ENCODE data around the gene NOTCH4.
"Not testable (repeated sequence)": the region's sequence is repeated elsewhere in the genome, so short reads cannot be mapped to it uniquely, and the experiment has no call there.

DNA sequence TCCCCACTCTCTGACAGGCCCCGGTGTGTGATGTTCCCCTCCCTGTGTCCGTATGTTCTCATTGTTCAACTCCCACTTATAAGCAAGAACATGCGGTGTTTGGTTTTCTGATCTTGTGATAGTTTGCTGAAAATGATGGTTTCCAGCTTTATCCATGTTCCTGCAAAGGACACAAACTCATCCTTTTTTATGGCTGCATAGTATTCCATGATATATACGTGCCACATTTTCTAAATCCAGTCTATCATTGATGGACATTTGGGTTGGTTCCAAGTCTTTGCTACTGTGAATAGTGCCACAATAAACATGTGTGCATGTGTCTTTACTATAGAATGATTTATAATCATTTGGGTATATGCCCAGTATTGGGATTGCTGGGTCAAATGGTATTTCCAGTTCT, 33.4 kb upstream of the NOTCH4 start:
- TF ChIP-seq ARNTL (CRISPR knock-in tag; IDR thresholded peaks at IDR 0.05; ENCODE audit: borderline replicate concordance, low read depth); GLIS3 (CRISPR knock-in tag; IDR thresholded peaks at IDR 0.05); ESRRG (CRISPR knock-in tag; IDR thresholded peaks at IDR 0.05); ZFP30 (CRISPR knock-in tag; IDR thresholded peaks at IDR 0.05); ZNF8 (CRISPR knock-in tag; IDR thresholded peaks at IDR 0.05); ZC3H10 (CRISPR knock-in tag; IDR thresholded peaks at IDR 0.05): not testable (repeated sequence)
- TF ChIP-seq, protein P1, sequence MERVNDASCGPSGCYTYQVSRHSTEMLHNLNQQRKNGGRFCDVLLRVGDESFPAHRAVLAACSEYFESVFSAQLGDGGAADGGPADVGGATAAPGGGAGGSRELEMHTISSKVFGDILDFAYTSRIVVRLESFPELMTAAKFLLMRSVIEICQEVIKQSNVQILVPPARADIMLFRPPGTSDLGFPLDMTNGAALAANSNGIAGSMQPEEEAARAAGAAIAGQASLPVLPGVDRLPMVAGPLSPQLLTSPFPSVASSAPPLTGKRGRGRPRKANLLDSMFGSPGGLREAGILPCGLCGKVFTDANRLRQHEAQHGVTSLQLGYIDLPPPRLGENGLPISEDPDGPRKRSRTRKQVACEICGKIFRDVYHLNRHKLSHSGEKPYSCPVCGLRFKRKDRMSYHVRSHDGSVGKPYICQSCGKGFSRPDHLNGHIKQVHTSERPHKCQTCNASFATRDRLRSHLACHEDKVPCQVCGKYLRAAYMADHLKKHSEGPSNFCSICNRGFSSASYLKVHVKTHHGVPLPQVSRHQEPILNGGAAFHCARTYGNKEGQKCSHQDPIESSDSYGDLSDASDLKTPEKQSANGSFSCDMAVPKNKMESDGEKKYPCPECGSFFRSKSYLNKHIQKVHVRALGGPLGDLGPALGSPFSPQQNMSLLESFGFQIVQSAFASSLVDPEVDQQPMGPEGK (CRISPR knock-in tag; IDR thresholded peaks at IDR 0.05; ENCODE audit: borderline replicate concordance), result not testable (repeated sequence)
- TF ChIP-seq, protein P2, sequence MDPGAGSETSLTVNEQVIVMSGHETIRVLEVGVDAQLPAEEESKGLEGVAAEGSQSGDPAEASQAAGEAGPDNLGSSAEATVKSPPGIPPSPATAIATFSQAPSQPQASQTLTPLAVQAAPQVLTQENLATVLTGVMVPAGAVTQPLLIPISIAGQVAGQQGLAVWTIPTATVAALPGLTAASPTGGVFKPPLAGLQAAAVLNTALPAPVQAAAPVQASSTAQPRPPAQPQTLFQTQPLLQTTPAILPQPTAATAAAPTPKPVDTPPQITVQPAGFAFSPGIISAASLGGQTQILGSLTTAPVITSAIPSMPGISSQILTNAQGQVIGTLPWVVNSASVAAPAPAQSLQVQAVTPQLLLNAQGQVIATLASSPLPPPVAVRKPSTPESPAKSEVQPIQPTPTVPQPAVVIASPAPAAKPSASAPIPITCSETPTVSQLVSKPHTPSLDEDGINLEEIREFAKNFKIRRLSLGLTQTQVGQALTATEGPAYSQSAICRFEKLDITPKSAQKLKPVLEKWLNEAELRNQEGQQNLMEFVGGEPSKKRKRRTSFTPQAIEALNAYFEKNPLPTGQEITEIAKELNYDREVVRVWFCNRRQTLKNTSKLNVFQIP (CRISPR knock-in tag; IDR thresholded peaks at IDR 0.05; ENCODE audit: borderline replicate concordance, low read depth), result not testable (repeated sequence)
- TF ChIP-seq, protein P3, sequence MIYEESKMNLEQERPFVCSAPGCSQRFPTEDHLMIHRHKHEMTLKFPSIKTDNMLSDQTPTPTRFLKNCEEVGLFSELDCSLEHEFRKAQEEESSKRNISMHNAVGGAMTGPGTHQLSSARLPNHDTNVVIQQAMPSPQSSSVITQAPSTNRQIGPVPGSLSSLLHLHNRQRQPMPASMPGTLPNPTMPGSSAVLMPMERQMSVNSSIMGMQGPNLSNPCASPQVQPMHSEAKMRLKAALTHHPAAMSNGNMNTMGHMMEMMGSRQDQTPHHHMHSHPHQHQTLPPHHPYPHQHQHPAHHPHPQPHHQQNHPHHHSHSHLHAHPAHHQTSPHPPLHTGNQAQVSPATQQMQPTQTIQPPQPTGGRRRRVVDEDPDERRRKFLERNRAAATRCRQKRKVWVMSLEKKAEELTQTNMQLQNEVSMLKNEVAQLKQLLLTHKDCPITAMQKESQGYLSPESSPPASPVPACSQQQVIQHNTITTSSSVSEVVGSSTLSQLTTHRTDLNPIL (CRISPR knock-in tag; IDR thresholded peaks at IDR 0.05; ENCODE audit: low read depth), result not testable (repeated sequence)
- TF ChIP-seq, protein P4, sequence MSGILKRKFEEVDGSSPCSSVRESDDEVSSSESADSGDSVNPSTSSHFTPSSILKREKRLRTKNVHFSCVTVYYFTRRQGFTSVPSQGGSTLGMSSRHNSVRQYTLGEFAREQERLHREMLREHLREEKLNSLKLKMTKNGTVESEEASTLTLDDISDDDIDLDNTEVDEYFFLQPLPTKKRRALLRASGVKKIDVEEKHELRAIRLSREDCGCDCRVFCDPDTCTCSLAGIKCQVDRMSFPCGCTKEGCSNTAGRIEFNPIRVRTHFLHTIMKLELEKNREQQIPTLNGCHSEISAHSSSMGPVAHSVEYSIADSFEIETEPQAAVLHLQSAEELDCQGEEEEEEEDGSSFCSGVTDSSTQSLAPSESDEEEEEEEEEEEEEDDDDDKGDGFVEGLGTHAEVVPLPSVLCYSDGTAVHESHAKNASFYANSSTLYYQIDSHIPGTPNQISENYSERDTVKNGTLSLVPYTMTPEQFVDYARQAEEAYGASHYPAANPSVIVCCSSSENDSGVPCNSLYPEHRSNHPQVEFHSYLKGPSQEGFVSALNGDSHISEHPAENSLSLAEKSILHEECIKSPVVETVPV (CRISPR knock-in tag; IDR thresholded peaks at IDR 0.05), result not testable (repeated sequence)
- TF ChIP-seq, protein P5, sequence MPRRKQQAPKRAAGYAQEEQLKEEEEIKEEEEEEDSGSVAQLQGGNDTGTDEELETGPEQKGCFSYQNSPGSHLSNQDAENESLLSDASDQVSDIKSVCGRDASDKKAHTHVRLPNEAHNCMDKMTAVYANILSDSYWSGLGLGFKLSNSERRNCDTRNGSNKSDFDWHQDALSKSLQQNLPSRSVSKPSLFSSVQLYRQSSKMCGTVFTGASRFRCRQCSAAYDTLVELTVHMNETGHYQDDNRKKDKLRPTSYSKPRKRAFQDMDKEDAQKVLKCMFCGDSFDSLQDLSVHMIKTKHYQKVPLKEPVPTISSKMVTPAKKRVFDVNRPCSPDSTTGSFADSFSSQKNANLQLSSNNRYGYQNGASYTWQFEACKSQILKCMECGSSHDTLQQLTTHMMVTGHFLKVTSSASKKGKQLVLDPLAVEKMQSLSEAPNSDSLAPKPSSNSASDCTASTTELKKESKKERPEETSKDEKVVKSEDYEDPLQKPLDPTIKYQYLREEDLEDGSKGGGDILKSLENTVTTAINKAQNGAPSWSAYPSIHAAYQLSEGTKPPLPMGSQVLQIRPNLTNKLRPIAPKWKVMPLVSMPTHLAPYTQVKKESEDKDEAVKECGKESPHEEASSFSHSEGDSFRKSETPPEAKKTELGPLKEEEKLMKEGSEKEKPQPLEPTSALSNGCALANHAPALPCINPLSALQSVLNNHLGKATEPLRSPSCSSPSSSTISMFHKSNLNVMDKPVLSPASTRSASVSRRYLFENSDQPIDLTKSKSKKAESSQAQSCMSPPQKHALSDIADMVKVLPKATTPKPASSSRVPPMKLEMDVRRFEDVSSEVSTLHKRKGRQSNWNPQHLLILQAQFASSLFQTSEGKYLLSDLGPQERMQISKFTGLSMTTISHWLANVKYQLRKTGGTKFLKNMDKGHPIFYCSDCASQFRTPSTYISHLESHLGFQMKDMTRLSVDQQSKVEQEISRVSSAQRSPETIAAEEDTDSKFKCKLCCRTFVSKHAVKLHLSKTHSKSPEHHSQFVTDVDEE (CRISPR knock-in tag; IDR thresholded peaks at IDR 0.05), result not testable (repeated sequence)

Measured in SK-N-SH treated with all-trans-retinoic acid at 6 μM for 48 hours (cell line).